Activated CD8-positive, alpha-beta T cell treated with anti-CD3 and anti-CD28 coated beads, Interleukin-2, amount 10 ng/mL, durations not matched to agents 7 days and 5 days (primary cell): Measurements from ENCODE around the gene GFM1. TPM values are rescaled to one million over a fixed set of nuclear protein-coding genes. Genes with fewer than 3 reads are reported as not detected.

ENCODE experiments used
- ATAC-seq: fragments of 150-1000 bp; cut with Tn5 transposase; one replicate; pipeline ENCODE4 v1.10.0; 2021; ENCODE audit warnings: moderate library complexity
- CTCF ChIA-PET: fragments of 350-600 bp; sonication (Branson Sonifier 250); formaldehyde crosslinking; loops from one replicate; lab custom pipeline; 2021; ENCODE audit warnings: antibody characterized with exemption; lab: Charles Lee
- POLR2A ChIA-PET: fragments of 350-600 bp; sonication (Branson Sonifier 250); formaldehyde crosslinking; loops from one replicate; lab custom pipeline; 2021; ENCODE audit warnings: antibody characterized with exemption; lab: Charles Lee
- DNase-seq: peaks from one replicate; pipeline ENCODE4 v3.0.0-alpha.2; 2020
- H3K27ac Mint-ChIP-seq: one replicate; pipeline ENCODE4 v1.8.0; 2021; ENCODE audit warnings: mild to moderate bottlenecking, mixed read lengths
- H3K27me3 Mint-ChIP-seq: one replicate; pipeline ENCODE4 v1.8.0; 2021; ENCODE audit warnings: low read depth, mixed read lengths
- H3K36me3 Mint-ChIP-seq: one replicate; pipeline ENCODE4 v1.8.0; 2021; ENCODE audit warnings: low read depth, mixed read lengths
- H3K4me1 Mint-ChIP-seq: one replicate; pipeline ENCODE4 v1.8.0; 2021; ENCODE audit warnings: low read depth, mixed read lengths
- H3K4me3 Mint-ChIP-seq: one replicate; pipeline ENCODE4 v1.8.0; 2021; ENCODE audit warnings: mild to moderate bottlenecking, mixed read lengths
- H3K9me3 Mint-ChIP-seq: one replicate; pipeline ENCODE4 v1.8.0; 2022; ENCODE audit warnings: mixed read lengths; ENCODE audit not compliant: insufficient read depth
- total RNA-seq, 2 experiments: library from RNA; stranded (reverse); gene quantifications; one replicate each; pipeline ENCODE4 v1.2.3, GENCODE V29; 2021

GFM1 gene
- total RNA-seq, result 10 to 100 TPM; 40.4 to 45.0 TPM

DNA sequence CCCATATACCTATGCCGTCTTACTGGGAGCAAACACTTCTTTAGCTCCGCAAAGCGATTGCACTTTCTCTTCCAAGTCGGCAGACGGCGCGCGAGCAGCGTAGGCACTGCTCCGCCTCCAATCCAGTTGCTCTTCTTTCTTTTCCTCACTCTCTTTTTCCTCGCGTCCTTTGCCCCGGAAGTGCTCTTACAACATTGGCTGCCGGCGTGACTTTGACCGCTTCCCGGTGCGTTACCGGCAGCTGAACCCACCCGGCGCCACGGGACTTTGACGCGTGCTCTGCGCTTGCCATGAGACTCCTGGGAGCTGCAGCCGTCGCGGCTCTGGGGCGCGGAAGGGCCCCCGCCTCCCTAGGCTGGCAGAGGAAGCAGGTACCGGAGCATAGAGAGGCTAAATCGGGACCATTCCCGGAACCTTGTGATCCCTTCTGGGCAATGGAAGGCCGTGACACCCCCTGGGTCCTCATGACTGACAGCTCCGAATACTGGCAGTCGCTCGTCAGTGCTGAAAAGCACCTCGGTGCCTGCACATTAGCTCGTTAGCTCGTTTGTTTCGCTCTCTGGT lies at the start of gene GFM1:
Gene GFM1 (plus strand): TSS at position 183 of the 564 bp plus-strand sequence. CDS start 108 bp downstream, at position 291.
- Mint-ChIP-seq H3K36me3 (peaks cover 27% of the 10 kb centered on the region), H3K27me3 (no peaks in the 10 kb centered on the region), H3K4me1 (peaks cover 29% of the 10 kb centered on the region), H3K4me3 (peak within 1 kb of the TSS; percentile 97), H3K27ac (peak within 1 kb of the TSS; percentile 93), H3K9me3 (no peaks in the 10 kb centered on the region)
- peak; percentile 94 for ATAC-seq
- ChIA-PET POLR2A (interaction anchor here (0.6 to 1.9 kb wide), 7 partner anchors 15 to 329 kb away, joined by 3 to 9 read pairs (median 4); partner anchors contain the start of genes LXN, MFSD1 and MLF1), CTCF (interaction anchor here (0.6 to 5.9 kb wide), 22 partner anchors 8 to 157 kb away, joined by 3 to 105 read pairs (median 5); partner anchors contain the start of genes LXN and MFSD1)
- peak; percentile 93 for DNase-seq

- H3K4me3 Mint-ChIP-seq, result no peak overlapping the region
- H3K27me3 Mint-ChIP-seq, result no peaks in the 10 kb centered on the region
- POLR2A ChIA-PET, result no interaction called here
- H3K36me3 Mint-ChIP-seq, result no peaks in the 10 kb centered on the region
- ATAC-seq (no peak), DNase-seq (no peak)
- CTCF ChIA-PET, result no interaction called here
- H3K4me1 Mint-ChIP-seq, result peaks cover 3% of the 10 kb centered on the region
- H3K27ac Mint-ChIP-seq, result no peak overlapping the region
- H3K9me3 Mint-ChIP-seq, result no peaks in the 10 kb centered on the region
These were observed 43.5 kb upstream of the GFM1 start for GRCh38 chr3:158600787-158601186.

DNA sequence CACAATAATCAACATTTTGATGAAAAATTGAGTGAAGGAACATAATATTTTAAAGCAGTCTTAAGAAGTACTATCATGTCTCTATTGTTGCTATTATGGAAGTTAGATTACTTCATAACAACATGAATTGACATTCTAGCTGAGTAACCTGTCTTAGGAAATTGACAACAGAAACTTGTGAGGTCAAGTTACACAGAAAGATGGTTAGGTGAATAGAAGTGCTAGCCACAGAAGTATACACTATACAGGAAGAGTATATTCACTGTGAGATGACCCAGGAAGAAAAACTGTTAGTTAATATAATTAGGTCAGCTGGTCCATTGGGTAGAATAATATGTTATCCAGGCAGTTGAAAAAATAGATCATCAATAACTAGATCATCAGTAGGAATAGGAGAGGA lies 42.1 kb upstream of the GFM1 start:
- ATAC-seq, result no peak

GRCh38 chr3:158617982-158618875 lies 26.1 kb upstream of the GFM1 start:
- ChIA-PET POLR2A (no interaction called here), CTCF (interaction anchor here (1.1 to 1.4 kb wide), 2 partner anchors 26 to 78 kb away, joined by 3 to 4 read pairs; partner anchors contain the start of gene GFM1)
- H3K9me3 Mint-ChIP-seq, result peaks cover 10% of the 10 kb centered on the region
- H3K4me1 Mint-ChIP-seq, result no peaks in the 10 kb centered on the region
- H3K27me3 Mint-ChIP-seq, result peaks cover 2% of the 10 kb centered on the region
- no peak overlapping the region for H3K27ac Mint-ChIP-seq
- no peak for ATAC-seq
- peaks cover 2% of the 10 kb centered on the region for H3K36me3 Mint-ChIP-seq
- DNase-seq, result no peak
- no peak overlapping the region for H3K4me3 Mint-ChIP-seq

More for the DNA sequence above, 42.1 kb upstream of the GFM1 start:
- Mint-ChIP-seq H3K27me3 (no peaks in the 10 kb centered on the region), H3K27ac (no peak overlapping the region), H3K4me3 (no peak overlapping the region), H3K36me3 (no peaks in the 10 kb centered on the region), H3K4me1 (peaks cover 3% of the 10 kb centered on the region), H3K9me3 (no peaks in the 10 kb centered on the region)
- CTCF ChIA-PET, result interaction anchor here (1.4 kb wide), 1 partner anchor 42 kb away, joined by 5 read pairs; the partner anchor contains the start of gene GFM1
- POLR2A ChIA-PET, result no interaction called here
- no peak for DNase-seq

DNA sequence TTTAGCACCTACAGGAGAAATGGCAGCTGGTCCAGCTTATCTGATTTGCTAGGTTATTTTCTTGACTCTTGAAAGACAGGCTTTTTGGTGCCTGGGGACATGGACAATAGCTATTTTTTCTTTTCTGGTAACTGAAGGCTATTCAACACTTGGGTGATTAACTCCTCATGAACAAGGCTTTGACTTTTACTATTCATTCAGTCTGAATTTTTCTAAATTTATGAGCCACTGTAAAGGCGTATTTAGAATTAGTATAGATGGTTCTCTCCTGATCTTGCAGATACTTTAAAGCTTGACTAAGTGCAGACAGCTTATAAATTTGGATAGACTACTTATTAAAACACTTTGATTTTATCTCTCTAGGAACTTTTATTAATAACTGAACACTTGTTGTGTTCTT lies 18.4 kb upstream of the GFM1 start:
- POLR2A ChIA-PET, result no interaction called here
- CTCF ChIA-PET, result no interaction called here
- H3K27me3 Mint-ChIP-seq, result peaks cover 3% of the 10 kb centered on the region

GRCh38 chr3:158631981-158632380 lies 12.3 kb upstream of the GFM1 start:
- peaks cover 3% of the 10 kb centered on the region for H3K27me3 Mint-ChIP-seq
- H3K9me3 Mint-ChIP-seq, result no peaks in the 10 kb centered on the region
- ChIA-PET CTCF (no interaction called here), POLR2A (no interaction called here)
- no peak for ATAC-seq
- H3K4me1 Mint-ChIP-seq, result no peaks in the 10 kb centered on the region
- H3K4me3 Mint-ChIP-seq, result no peak overlapping the region
- no peak for DNase-seq
- no peaks in the 10 kb centered on the region for H3K36me3 Mint-ChIP-seq
- no peak overlapping the region for H3K27ac Mint-ChIP-seq

More for the DNA sequence above, 18.4 kb upstream of the GFM1 start:
- Mint-ChIP-seq H3K27ac (no peak overlapping the region), H3K9me3 (peaks cover 6% of the 10 kb centered on the region), H3K4me1 (no peaks in the 10 kb centered on the region), H3K36me3 (peaks cover 2% of the 10 kb centered on the region), H3K4me3 (no peak overlapping the region)
- no peak for DNase-seq
- ATAC-seq, result no peak

GRCh38 chr3:158640646-158641045 lies 3.7 kb upstream of the GFM1 start:
- H3K36me3 Mint-ChIP-seq, result no peaks in the 10 kb centered on the region
- no peak for ATAC-seq
- ChIA-PET POLR2A (no interaction called here), CTCF (no interaction called here)
- no peak overlapping the region for H3K4me3 Mint-ChIP-seq
- peaks cover 12% of the 10 kb centered on the region for H3K4me1 Mint-ChIP-seq
- H3K9me3 Mint-ChIP-seq, result no peaks in the 10 kb centered on the region
- no peak for DNase-seq
- no peaks in the 10 kb centered on the region for H3K27me3 Mint-ChIP-seq
- H3K27ac Mint-ChIP-seq, result no peak overlapping the region

GRCh38 chr3:158642005-158642404 lies 2.3 kb upstream of the GFM1 start:
- Mint-ChIP-seq H3K27me3 (no peaks in the 10 kb centered on the region), H3K9me3 (no peaks in the 10 kb centered on the region), H3K4me3 (no peak overlapping the region), H3K36me3 (peaks cover 9% of the 10 kb centered on the region), H3K4me1 (peaks cover 22% of the 10 kb centered on the region), H3K27ac (peak overlapping the region; percentile 47)
- ChIA-PET POLR2A (no interaction called here), CTCF (interaction anchor here (1.2 kb wide), 1 partner anchor 30 kb away, joined by 5 read pairs; the partner anchor contains the start of gene LXN)
- ATAC-seq (no peak), DNase-seq (no peak)

DNA sequence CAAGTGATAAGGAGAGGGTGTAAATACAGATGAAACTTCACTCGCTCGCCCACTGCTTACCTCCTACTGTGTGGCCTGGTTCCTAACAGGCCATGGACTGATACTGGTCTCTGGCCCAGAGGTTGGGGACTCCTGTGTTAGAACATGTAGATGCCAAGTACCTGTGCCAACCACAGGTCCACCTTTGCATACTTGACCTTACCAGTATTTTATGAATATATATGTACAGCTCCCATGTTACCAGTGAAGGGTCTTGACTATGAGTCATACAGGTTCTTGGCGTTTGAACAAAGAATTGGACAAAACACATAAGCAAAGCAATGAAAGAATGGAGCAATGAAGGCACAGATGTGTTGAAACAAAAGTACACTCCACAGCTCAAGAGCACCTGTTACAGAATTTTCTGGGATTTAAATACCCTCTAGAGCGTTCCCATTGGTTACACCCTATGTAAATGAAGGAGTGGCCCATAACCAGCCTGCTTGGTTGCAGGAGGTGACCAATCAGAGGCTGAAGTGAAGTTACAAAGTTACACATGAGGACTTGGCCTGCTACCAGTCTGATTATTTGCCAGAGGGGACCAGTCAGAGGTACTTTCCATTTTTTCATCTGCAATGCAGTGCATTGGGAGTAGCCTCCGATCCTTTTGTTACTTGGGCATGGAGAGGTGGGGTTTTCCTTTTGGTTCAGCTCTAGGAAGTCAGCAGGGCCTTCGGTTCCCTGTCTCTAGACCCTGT lies 1.7 kb upstream of the GFM1 start:
- H3K4me3 Mint-ChIP-seq, result no peak overlapping the region
- H3K27ac Mint-ChIP-seq, result no peak overlapping the region
- H3K36me3 Mint-ChIP-seq, result peaks cover 15% of the 10 kb centered on the region
- peaks cover 22% of the 10 kb centered on the region for H3K4me1 Mint-ChIP-seq
- DNase-seq, result no peak
- no peaks in the 10 kb centered on the region for H3K9me3 Mint-ChIP-seq
- ATAC-seq, result no peak
- ChIA-PET POLR2A (no interaction called here), CTCF (interaction anchor here (0.7 to 3.6 kb wide), 3 partner anchors 29 to 163 kb away, joined by 3 to 13 read pairs (median 5); partner anchors contain the start of gene LXN)
- H3K27me3 Mint-ChIP-seq, result no peaks in the 10 kb centered on the region

GRCh38 chr3:158649791-158650190 lies 5.5 kb downstream of the GFM1 start:
- POLR2A ChIA-PET, result no interaction called here
- CTCF ChIA-PET, result interaction anchor here (4.0 kb wide), 1 partner anchor 10 kb away, joined by 14 read pairs; no protein-coding TSS in a partner anchor
- Mint-ChIP-seq H3K4me1 (peaks cover 24% of the 10 kb centered on the region), H3K36me3 (peaks cover 52% of the 10 kb centered on the region), H3K9me3 (no peaks in the 10 kb centered on the region), H3K27ac (no peak overlapping the region), H3K27me3 (no peaks in the 10 kb centered on the region), H3K4me3 (no peak overlapping the region)
- DNase-seq (no peak), ATAC-seq (no peak)

GRCh38 chr3:158651192-158651591 lies 6.9 kb downstream of the GFM1 start:
- Mint-ChIP-seq H3K4me1 (peaks cover 12% of the 10 kb centered on the region), H3K36me3 (peaks cover 52% of the 10 kb centered on the region), H3K27me3 (no peaks in the 10 kb centered on the region), H3K4me3 (no peak overlapping the region), H3K27ac (no peak overlapping the region), H3K9me3 (no peaks in the 10 kb centered on the region)
- CTCF ChIA-PET, result interaction anchor here (0.6 to 4.0 kb wide), 2 partner anchors 9 to 144 kb away, joined by 3 to 14 read pairs; no protein-coding TSS in a partner anchor
- no peak for ATAC-seq
- no peak for DNase-seq
- POLR2A ChIA-PET, result interaction anchor here (0.8 kb wide), 1 partner anchor 29 kb away, joined by 3 read pairs; no protein-coding TSS in a partner anchor
